Ovary (tissue), 9 donors: ENCODE results near the gene OR1K1. TPM values are rescaled to one million over a fixed set of nuclear protein-coding genes. Genes with fewer than 3 reads are reported as not detected.
A peak's percentile ranks its signal among the peaks of the same experiment; 100 is the strongest.
"Not testable (repeated sequence)": the region's sequence is repeated elsewhere in the genome, so short reads cannot be mapped to it uniquely, and the experiment has no call there.

Experiments
- DNase-seq, 5 donors: peaks; one replicate each; pipeline ENCODE4 v3.0.0-alpha.2; 2019 to 2020
- H3K27ac ChIP-seq, 2 donors: fragments of 200-600 bp; one replicate each; pipeline versions ENCODE4 v1.5.1 to v1.8.0; 2019 to 2022
- H3K27me3 ChIP-seq: fragments of 200-600 bp; one replicate; pipeline ENCODE4 v1.8.0; 2022
- H3K36me3 ChIP-seq: fragments of 200-600 bp; sonication (generic); one replicate; pipeline ENCODE4 v1.5.1; 2019
- H3K4me1 ChIP-seq: one replicate; pipeline ENCODE4 v1.8.1; 2013; ENCODE audit warnings: mild to moderate bottlenecking, moderate library complexity; ENCODE audit not compliant: insufficient read depth
- H3K4me3 ChIP-seq: fragments of 200-600 bp; sonication (generic); one replicate; pipeline ENCODE4 v1.5.1; 2017
- H3K9me3 ChIP-seq, 2 donors: fragments of 200-600 bp in 1 of 2; sonication (generic) in 1 of 2; one replicate each; pipeline versions ENCODE4 v1.5.1 to v1.8.1; 2013 to 2019; ENCODE audit warnings: mild to moderate bottlenecking in 1 of 2, moderate library complexity in 1 of 2
- EP300 ChIP-seq: sonication (generic); formaldehyde crosslinking; IDR thresholded peaks from one replicate; pipeline ENCODE4 v1.6.1; 2017; ENCODE audit warnings: antibody characterized with exemption
- POLR2A ChIP-seq: fragments of 450-650 bp; IDR thresholded peaks from one replicate; pipeline ENCODE4 v1.6.1; 2017; ENCODE audit warnings: antibody characterized with exemption, mild to moderate bottlenecking, moderate library complexity
- WGBS, 3 donors: extraction: QIAGEN DNeasy Blood & Tissue Kit in 1 of 3; methylation state at CpG; one replicate each; pipeline versions ENCODE4 v1.1.5 to v1.1.7; 2013 to 2017; 5-methylcytosine and 5-hydroxymethylcytosine counted together
- intact Hi-C, 4 donors: fragments of 100-400 bp; cut with DNase I; formaldehyde crosslinking; loops; one replicate each; pipeline versions ENCODE4 v1.11.0 to v1.15.1; 2022 to 2023
- polyA plus RNA-seq, 2 donors: library from polyadenylated mRNA; stranded (reverse); fragments of 200-250 nt in 1 of 2; fragments of 350-450 nt in 1 of 2; fragmentation: Illumina TruSeq in 1 of 2; extraction: RNeasy Lipid Tissue Mini Kit (QIAGEN cat#74804) in 1 of 2; gene quantifications; one replicate each; pipeline ENCODE4 v1.2.3, GENCODE V29; 2013 to 2014
- total RNA-seq, 7 donors: library from RNA; depleted of rRNA in 2 of 7; stranded (reverse); fragments of >200 nt in 2 of 7; fragmentation: NEBNext Ultra II Directional in 3 of 7; extraction: Animal tissue kit (Norgen Biotek cat#: 25700) in 3 of 7; gene quantifications; one replicate each; pipeline versions ENCODE4 v1.1.0 to v1.2.4, GENCODE V29; 2016 to 2023
- TF ChIP-seq, protein P1 (sequence below), 3 donors: fragments of 450-650 bp in 2 of 3; fragments of 200-600 bp in 1 of 3; IDR thresholded peaks; one replicate each; pipeline versions ENCODE4 v1.5.1 to v1.8.0; 2016 to 2022; ENCODE audit warnings: antibody characterized with exemption in 3 of 3, mild to moderate bottlenecking in 1 of 3
- donor health status: DM: no; HTN: no; CAD: no; lungs with moderate emphysema.
- donor health status: DM: no; HTN: no; CAD: no.
- donor health status: Bipolar disorder and iron deficiency.
- donor health status: DM: yes; HTN: yes; CAD: no.
- donor health status: DM: no; HTN: no; CAD: no.
- donor health status: DM: yes; HTN: yes; CAD: no.

Gene OR1K1
- total and polyA plus RNA-seq, 9 donors, result not detected

DNA sequence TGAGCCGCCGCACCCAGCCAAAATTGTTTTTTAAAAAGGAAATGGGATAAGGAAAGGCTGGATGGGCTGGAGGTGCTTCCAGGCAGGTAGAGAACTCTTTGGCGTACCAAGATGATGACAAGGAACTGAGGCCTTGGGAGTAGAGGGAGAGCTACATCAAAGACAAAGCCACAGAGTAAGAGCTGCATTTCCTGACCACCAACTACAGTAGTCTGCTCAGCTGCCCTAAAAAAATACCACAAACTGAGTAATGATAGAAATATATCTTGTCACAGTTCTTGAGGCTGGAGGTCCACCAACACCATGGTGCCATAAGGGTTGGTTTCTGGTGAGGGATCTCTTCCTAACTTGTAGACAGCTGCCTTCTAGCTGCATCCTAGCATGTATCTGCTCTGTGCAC lies 8.2 kb downstream of the OR1K1 start:
- no peak for DNase-seq
- no peaks in the 10 kb centered on the region for H3K9me3 ChIP-seq
- no peaks in the 10 kb centered on the region for H3K4me1 ChIP-seq
- H3K27ac ChIP-seq, result no peak overlapping the region
- 88 to 94% (median 93%) methylated on average over 3 of the region's 3 CpGs for WGBS, 3 donors
- H3K27me3 ChIP-seq, result no peaks in the 10 kb centered on the region
- TF ChIP-seq EP300 (no peak), POLR2A (no peak)
- TF ChIP-seq, protein P1, sequence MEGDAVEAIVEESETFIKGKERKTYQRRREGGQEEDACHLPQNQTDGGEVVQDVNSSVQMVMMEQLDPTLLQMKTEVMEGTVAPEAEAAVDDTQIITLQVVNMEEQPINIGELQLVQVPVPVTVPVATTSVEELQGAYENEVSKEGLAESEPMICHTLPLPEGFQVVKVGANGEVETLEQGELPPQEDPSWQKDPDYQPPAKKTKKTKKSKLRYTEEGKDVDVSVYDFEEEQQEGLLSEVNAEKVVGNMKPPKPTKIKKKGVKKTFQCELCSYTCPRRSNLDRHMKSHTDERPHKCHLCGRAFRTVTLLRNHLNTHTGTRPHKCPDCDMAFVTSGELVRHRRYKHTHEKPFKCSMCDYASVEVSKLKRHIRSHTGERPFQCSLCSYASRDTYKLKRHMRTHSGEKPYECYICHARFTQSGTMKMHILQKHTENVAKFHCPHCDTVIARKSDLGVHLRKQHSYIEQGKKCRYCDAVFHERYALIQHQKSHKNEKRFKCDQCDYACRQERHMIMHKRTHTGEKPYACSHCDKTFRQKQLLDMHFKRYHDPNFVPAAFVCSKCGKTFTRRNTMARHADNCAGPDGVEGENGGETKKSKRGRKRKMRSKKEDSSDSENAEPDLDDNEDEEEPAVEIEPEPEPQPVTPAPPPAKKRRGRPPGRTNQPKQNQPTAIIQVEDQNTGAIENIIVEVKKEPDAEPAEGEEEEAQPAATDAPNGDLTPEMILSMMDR (IDR thresholded peaks at IDR 0.05), result no peak
- intact Hi-C loops, result loop anchor here in 2 of 4 donors (10.0 kb wide), 3 partner anchors 333 to 683 kb away; partner anchors contain the start of gene OR1J1 (in 1 of the 2)
- no peak overlapping the region for H3K4me3 ChIP-seq
- H3K36me3 ChIP-seq, result no peaks in the 10 kb centered on the region

DNA sequence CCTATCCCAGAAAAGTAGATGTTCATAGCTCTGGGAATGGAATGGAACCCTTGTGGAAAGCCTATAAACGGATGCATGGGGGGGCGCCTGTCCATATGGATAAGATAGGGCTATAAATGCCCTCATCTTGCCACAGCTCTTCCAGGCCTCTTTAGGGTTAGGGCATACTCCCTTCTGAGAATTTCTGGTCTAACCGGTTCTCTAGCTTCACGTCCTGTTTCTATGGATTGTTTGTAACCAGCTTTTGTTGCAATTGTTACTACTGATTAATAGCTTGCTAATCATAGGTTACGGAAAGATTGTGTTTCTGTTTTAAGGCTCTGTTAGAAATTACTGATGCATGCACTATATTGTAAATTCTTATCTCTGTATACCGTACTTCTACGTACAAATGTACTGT lies 9.3 kb downstream of the OR1K1 start:
- not testable (repeated sequence) for DNase-seq, H3K4me3 ChIP-seq, H3K9me3 ChIP-seq, H3K36me3 ChIP-seq, H3K27ac ChIP-seq, H3K27me3 ChIP-seq, H3K4me1 ChIP-seq
- intact Hi-C loops, result loop anchor here in 2 of 4 donors (10.0 kb wide), 3 partner anchors 334 to 684 kb away; partner anchors contain the start of gene OR1J1 (in 1 of the 2)
- WGBS, 3 donors, result 75 to 78% (median 77%) methylated on average over 7 of the region's 7 CpGs

DNA sequence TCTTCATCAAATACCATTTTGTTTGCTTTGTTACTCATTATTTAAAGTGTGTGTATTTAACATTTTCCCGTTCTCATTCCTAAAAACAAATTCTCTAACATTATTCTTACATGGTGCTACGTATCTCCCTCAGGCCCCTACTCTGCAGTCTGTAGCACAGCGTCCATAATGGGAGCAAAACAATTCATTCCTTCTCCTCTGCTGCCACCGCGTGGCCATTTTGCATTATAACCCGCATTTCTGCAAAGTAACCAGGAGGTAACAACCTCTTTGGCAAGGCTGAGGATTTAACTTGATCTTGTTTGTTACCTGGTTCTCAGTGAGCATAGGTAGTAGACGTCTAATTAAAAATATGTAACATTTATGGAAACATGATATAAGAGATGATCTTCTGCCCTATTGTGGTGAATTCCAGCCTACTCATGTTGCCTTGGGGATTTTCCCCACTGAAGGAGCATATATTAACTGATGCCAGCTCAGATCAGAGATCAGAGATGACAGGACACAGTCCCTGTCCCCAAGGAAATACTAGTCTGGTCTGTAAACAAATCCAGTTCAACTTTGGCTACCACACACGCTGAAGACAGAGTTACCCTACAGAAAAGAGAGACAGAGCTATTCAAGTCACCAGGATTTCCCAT lies 10.5 kb downstream of the OR1K1 start:
- Histone ChIP-seq H3K27ac (no peak overlapping the region), H3K27me3 (no peaks in the 10 kb centered on the region), H3K36me3 (no peaks in the 10 kb centered on the region), H3K9me3 (no peaks in the 10 kb centered on the region), H3K4me1 (no peaks in the 10 kb centered on the region), H3K4me3 (no peak overlapping the region)
- no peak for TF ChIP-seq POLR2A
- TF ChIP-seq, protein P1 (IDR thresholded peaks at IDR 0.05), result peak in 2 of 3 donors; percentile 72 to 78
- peak; percentile 44 to 81 (median 74) for DNase-seq
- WGBS, 3 donors, result 2 to 5% (median 5%) methylated on average over 8 of the region's 8 CpGs
- intact Hi-C loops, result loop anchor here in 1 of 4 donors (5.0 kb wide), 1 partner anchor 348 kb away; no protein-coding TSS in a partner anchor

DNA sequence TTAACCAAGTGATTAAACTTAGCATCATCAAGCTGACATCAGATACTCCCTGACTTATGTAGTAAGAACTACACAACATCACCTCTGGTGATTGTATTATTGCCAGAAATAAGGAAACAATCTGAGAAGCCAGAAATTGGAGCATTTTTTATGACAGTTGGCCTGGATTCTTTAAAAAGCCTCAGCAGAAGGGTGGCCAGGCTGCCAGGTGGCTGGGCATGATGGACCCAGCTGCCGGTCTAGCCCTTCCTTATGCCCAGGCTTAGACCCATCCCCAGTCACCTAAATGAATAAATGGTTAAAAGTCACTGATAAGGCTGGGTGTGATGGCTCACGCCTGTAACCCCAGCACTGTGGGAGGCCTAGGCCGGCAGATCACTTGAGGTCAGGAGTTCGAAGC lies 12.8 kb downstream of the OR1K1 start:
- no peak for DNase-seq

More for the DNA sequence above, 12.8 kb downstream of the OR1K1 start:
- TF ChIP-seq POLR2A (no peak), EP300 (no peak)
- TF ChIP-seq, protein P1 (IDR thresholded peaks at IDR 0.05), result no peak
- H3K27me3 ChIP-seq, result no peaks in the 10 kb centered on the region
- H3K4me1 ChIP-seq, result no peaks in the 10 kb centered on the region
- intact Hi-C loops, result loop anchor here in 1 of 4 donors (5.0 kb wide), 1 partner anchor 350 kb away; no protein-coding TSS in a partner anchor
- H3K9me3 ChIP-seq, result no peaks in the 10 kb centered on the region
- H3K36me3 ChIP-seq, result no peaks in the 10 kb centered on the region
- WGBS, 3 donors, result 64 to 67% (median 64%) methylated on average over 4 of the region's 4 CpGs
- no peak overlapping the region for H3K27ac ChIP-seq
- H3K4me3 ChIP-seq, result no peak overlapping the region
